OCI-M1 (cell line): ENCODE measurements around the gene SDF2.
"Not testable (repeated sequence)": the region's sequence is repeated elsewhere in the genome, so short reads cannot be mapped to it uniquely, and the experiment has no call there.

Experiments
- DNase-seq: peaks from one replicate; lab custom pipeline; 2025; lab: John Stamatoyannopoulos, UW

The SDF2 gene

GRCh38 chr17:28684963-28685362 lies 23.3 kb upstream of the SDF2 start:
- peak; percentile 37 for DNase-seq

GRCh38 chr17:28682655-28683054 lies 20.9 kb upstream of the SDF2 start:
- DNase-seq = no peak

GRCh38 chr17:28675980-28676379 lies 14.3 kb upstream of the SDF2 start:
- no peak for DNase-seq

- no peak for DNase-seq
These were observed 13.8 kb upstream of the SDF2 start for GRCh38 chr17:28675490-28675889.

DNA sequence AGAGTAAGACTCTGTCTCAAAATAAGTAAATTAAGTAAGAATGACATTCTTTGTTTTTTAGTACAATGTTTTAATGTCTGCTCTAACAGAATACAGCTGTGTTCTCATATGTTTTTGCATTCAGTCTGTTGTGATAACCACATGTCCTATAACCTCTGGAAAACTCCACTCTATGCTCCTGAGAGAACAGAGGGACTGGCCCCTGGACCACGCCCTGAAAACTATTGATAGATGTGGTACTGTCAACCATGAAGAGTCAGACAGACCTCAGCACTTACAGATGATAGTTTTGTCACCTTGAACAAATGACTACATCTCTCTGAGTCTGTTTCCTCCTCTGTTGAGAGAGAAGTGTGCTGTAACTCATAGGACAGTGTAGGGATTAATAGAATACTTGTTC lies 8.2 kb upstream of the SDF2 start:
- no peak for DNase-seq

GRCh38 chr17:28667870-28668269 lies 6.2 kb upstream of the SDF2 start:
- DNase-seq = no peak

- DNase-seq = peak; percentile 20
These were observed 4.3 kb upstream of the SDF2 start for GRCh38 chr17:28665994-28666393.

DNA sequence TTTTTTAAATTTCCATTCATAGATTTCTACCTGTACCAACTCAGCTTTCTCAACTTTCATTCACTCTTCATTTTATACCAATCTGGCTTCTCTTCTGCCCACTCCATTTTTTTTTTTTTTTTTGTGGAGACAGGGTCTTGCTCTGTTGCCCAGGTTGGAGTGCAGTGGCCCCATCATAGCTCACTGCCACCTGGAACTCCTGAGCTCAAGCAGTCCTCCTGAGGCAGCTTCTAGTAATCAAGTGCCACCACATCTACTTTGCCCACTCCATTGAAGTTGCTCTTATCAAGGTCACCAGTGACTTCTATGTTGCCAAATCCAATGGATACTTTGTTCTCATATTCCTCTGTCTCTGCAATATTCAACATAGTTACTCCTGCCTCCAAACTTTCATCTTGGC lies 2.0 kb upstream of the SDF2 start:
- DNase-seq = no peak

GRCh38 chr17:28662527-28662829 lies 772 bp upstream of the SDF2 start:
- no peak for DNase-seq

- DNase-seq = not testable (repeated sequence)
These were observed 2.2 kb downstream of the SDF2 start for GRCh38 chr17:28659497-28659881.

DNA sequence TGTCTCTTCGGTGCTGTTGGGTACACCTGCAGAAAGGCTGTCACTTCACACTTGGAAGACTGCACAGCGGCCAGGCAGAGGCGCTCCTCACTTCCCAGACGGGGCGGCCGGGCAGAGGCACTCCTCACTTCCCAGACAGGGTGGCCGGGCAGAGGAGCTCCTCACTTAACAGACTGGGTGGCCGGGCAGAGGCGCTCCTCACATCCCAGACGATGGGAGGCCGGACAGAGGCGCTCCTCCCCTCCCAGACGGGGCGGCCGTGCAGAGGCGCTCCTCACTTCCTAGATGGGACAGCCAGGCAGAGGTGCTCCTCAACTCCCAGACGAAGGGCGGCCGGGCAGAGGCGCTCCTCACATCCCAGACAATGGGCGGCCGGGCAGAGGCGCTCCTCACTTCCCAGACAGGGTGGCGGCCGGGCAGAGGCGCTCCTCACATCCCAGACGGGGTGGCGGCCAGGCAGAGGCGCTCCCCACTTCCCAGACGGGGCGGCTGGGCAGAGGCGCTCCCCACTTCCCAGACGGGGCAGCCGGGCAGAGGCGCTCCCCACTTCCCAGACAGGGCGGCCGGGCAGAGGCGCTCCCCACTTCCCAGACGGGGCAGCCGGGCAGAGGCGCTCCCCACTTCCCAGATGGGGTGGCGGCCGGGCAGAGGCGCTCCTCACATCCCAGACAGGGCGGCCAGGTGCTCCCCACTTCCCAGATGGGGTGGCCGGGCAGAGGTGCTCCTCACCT lies 2.8 kb downstream of the SDF2 start:
- not testable (repeated sequence) for DNase-seq

DNA sequence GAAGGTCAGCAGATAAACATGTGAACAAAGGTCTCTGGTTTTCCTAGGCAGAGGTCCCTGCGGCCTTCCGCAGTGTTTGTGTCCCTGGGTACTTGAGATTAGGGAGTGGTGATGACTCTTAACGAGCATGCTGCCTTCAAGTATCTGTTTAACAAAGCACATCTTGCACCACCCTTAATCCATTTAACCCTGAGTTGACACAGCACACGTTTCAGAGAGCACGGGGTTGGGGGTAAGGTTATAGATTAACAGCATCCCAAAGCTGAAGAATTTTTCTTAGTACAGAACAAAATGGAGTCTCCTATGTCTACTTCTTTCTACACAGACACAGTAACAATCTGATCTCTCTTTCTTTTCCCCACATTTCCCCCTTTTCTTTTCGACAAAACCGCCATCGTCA lies 3.4 kb downstream of the SDF2 start:
- not testable (repeated sequence) for DNase-seq

- DNase-seq = no peak
These were observed 4.0 kb downstream of the SDF2 start for GRCh38 chr17:28657756-28658155.

DNA sequence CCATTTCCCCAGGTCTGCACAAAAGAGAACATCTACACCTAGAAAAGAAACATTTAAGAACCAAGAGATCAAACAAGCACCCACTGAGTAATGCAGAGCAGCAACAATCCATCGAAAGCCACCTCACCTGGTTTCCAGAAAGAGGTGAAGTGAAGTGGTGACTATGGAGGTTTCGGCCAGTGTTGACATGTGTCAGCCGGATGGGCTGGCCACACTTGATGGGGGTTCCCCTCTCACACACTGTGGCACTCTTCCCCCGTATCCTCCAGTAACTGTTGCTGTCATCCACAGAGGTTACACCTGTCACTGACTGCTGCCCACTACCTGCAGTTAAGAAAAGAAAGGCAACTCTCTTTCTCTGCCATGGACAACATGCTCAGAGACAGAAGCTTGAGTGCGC lies 6.5 kb downstream of the SDF2 start:
- no peak for DNase-seq

DNA sequence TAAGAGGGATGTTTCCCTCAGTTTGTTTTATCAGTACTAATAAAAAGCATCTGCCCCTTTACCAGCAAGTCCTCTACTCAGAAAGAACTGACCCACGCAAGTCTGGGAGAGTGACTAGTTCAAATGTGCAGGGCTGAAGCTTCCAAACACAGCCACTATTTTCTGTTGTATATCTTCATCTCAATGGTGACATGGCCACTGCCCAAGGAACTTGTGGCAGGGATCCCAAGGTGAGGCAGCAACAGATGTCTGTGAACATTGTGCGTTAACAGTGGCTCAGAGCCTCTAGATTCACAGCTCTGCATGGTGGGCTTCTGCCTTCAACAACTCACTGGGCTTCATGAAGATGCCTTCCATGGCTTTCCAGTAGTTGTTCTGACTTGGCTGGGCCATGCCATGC lies 13.0 kb downstream of the SDF2 start:
- DNase-seq = no peak

DNA sequence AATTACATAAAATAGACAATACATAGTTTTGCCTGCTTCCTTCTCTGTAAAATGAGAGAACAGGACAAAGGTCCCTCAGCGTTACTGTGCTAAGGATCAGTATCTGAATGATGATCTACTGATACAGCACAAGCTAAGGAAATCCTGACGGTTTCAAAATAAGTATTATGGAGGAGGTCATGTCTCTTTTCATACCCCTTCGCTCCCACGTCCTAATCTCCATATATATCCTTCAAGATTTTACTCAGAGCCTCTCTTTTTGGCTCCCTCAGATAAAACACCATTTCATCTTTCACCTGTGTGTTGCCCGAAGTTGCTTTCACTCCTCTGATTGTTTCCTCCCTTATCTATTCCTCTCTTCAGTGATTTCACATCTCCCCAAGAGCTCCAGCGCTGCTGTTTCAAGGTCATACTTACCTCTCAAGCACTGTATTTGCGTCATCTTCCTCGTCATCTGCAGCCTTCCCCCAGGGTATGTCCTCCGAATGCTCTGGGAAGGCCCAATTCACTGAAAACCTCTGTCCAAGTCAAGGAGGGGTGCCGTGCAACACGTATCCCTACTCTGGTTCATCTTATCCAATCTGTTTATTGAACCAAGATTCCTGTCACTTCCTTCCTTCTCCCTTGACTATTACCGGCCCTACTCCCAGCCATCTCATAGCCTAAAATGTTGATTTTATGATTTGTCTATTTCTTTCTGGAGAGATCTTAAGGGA lies 15.5 kb downstream of the SDF2 start:
- DNase-seq = peak; percentile 63

DNA sequence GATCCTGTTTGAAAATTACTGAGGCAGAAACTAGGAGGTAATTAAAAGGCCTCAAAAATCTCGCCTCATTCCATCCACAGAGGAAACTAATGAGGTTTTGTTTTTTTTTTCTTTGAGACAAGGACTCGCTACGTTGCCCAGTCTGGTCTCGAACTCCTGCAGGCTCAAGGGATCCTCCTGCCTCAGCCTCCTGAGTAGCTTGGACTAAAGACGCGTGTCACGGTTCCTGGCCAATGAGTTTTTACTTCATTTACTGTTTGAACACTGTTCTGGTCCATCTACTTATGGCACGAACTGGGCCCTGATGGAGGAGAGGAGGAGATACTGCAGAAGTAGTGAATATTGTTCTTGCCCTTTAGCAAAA lies 16.1 kb downstream of the SDF2 start:
- no peak for DNase-seq

DNA sequence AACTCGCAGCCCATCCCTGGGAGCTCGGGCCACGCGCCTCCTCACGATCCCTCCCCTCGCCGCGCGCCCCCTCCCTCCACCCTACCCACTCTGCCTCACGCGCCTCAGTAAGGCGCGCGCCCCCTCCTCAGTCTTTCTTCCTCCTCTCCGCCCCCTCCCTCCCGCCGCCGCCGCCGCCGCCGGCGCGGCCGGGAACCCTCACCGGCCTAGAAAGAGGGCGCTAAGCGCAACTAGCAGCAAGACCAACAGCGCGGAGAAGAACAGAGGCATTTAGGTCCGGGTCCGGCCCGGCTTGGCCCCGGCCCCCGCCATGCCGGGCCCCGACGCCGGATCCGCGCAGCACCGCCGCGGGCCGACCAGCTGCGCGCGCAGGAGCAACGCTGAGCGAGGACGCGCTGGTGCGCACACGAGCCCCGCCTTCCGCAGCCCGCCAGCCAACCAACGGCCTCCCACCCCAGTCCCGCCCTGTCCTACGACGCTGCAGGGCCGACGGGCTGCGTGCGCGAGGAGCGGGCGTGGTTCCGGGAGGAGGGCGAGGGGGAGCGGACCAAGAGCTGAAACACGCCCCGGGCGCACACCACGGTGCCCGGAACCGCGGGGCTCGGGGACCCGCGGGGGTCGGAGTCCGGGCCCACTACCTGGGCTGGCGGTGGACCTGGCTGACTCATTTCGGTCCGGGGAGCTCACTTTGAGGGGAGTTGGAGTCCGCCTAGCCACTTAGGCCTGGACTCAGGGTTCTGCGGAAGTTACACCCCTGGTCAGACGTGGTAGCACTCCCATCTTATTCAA lies 16.7 kb downstream of the SDF2 start, which contains the start of gene BLTP2:
Gene BLTP2, minus strand, starts transcription at position 372 of the 789 bp plus-strand sequence. Its CDS starts 102 bp downstream, at position 270.
- peak; percentile 99 for DNase-seq

- DNase-seq = peak; percentile 94
These were observed 17.5 kb downstream of the SDF2 start for GRCh38 chr17:28643983-28644786.

DNA sequence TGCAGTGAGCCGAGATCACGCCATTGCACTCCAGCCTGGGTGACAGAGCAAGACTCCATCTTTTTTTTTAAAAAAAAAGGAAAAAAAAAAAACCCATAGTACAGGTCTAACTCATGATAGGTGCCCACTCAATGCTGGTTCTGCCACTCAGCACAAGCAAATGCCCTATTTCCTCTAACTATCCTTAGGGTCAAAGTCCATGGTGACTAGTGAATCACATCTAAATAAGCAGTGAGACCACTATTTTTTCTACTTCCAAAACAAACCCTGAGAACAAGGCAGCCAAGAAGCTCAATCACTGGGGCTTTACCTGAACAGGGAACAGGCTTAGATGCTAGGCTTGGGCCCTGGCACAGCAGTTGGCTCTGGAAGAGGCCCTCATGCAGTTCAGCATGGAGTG lies 20.1 kb downstream of the SDF2 start:
- DNase-seq = no peak

- no peak for DNase-seq
These were observed 26.2 kb downstream of the SDF2 start for GRCh38 chr17:28635506-28635905.

DNA sequence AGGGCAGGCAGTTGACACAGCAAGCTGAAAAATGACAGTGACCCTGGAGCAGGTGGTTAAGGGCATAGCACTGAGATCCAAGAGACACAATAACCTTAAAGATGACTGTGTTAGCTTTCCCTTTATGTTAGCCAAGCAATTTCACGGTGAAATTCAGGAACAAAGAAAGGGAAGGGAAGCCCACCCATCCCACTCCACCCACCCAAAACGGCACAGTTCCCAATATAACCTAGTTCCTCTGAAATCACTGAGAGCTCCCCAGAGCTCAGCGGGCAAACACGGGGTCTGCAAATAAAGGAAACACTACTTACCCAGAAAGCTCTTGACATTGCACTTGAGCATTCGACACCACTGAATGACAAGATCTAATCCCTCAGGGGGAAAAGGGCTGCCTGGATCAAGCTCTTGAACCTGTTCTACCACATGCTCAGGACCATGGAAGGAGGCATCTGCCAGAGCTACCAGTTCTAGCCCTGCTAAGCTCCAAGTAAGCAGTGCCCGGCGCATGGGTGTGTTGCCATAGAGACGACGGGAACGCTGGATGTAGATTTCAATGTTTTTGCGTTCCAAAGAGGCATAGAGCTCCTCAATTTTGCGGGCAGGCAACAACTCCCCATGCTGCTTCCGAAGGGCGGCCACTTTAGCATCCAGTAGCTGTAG lies 27.4 kb downstream of the SDF2 start:
- no peak for DNase-seq
